HepG2 (cell line): ENCODE results near the gene HEMK1. TPM values are rescaled to one million over a fixed set of nuclear protein-coding genes. Genes with fewer than 3 reads are reported as not detected.

Source experiments
- HNRNPL ChIP-seq: fragments of 200-400 bp; formaldehyde crosslinking; IDR thresholded peaks from 2 replicates; pipeline ENCODE4 v1.6.1; 2017; ENCODE audit warnings: mild to moderate bottlenecking, low read depth, low read length
- MAFF ChIP-seq: IDR thresholded peaks from 2 replicates; pipeline ENCODE4 v1.6.1; 2011; ENCODE audit warnings: low read depth, low read length, improper control_type of control experiment
- RBM39 ChIP-seq: fragments of 200-400 bp; formaldehyde crosslinking; IDR thresholded peaks from one replicate; pipeline ENCODE4 v1.6.1; 2018; ENCODE audit warnings: antibody characterized with exemption, mild to moderate bottlenecking, low read depth, low read length; ENCODE audit not compliant: poor library complexity, severe bottlenecking
- YY1 ChIP-seq: IDR thresholded peaks from 2 replicates; pipeline ENCODE4 v1.6.1; 2011; ENCODE audit warnings: low read length, low read depth, moderate library complexity, mild to moderate bottlenecking; ENCODE audit not compliant: insufficient read depth, insufficient replicate concordance
- ZKSCAN1 ChIP-seq: fragments of 150-350 bp; IDR thresholded peaks from 2 replicates; pipeline ENCODE4 v1.6.1; 2014; ENCODE audit warnings: low read length
- ZNF20 ChIP-seq: sonication (generic); formaldehyde crosslinking; IDR thresholded peaks from 2 replicates; pipeline ENCODE4 v1.4.0; 2020; ENCODE audit warnings: mild to moderate bottlenecking, moderate library complexity, missing genetic modification reagents
- ZNF224 ChIP-seq: sonication (generic); formaldehyde crosslinking; IDR thresholded peaks from 2 replicates; pipeline ENCODE4 v1.5.0; 2020; ENCODE audit warnings: mild to moderate bottlenecking, missing genetic modification reagents
- ZNF382 ChIP-seq: sonication (generic); formaldehyde crosslinking; IDR thresholded peaks from 2 replicates; pipeline ENCODE4 v1.5.0; 2020; ENCODE audit warnings: missing genetic modification reagents, mild to moderate bottlenecking, borderline replicate concordance
- ZNF749 ChIP-seq: sonication (generic); formaldehyde crosslinking; IDR thresholded peaks from 2 replicates; pipeline ENCODE4 v1.8.0; 2022; ENCODE audit warnings: mild to moderate bottlenecking, missing genetic modification reagents, moderate library complexity, borderline replicate concordance
- ZNF766 ChIP-seq: sonication (generic); formaldehyde crosslinking; IDR thresholded peaks from 2 replicates; pipeline ENCODE4 v1.5.0; 2020; ENCODE audit warnings: missing genetic modification reagents, borderline replicate concordance
- polyA plus RNA-seq, 8 experiments: library from polyadenylated mRNA; depleted of rRNA in 3 of 8; stranded (reverse) in 7 of 8; unstranded in 1 of 8; fragments of >200 nt; fragmentation: Illumina TruSeq in 4 of 8; extraction: Trizol in 4 of 8; gene quantifications; 2 replicates each; pipeline versions ENCODE4 v1.2.1 to v1.2.3, GENCODE V29; 2011 to 2016; ENCODE audit warnings: low read depth in 4 of 8, missing spikeins in 1 of 8, mixed read lengths in 1 of 8; ENCODE audit not compliant: insufficient read depth in 1 of 8
- total RNA-seq, 5 experiments: library from RNA; depleted of rRNA; stranded (reverse); fragments of >200 nt; fragmentation: Illumina TruSeq; extraction: Trizol; gene quantifications; 2 replicates each; pipeline ENCODE4 v1.2.3, GENCODE V29; 2016; ENCODE audit warnings: low read depth in 1 of 5
- TF ChIP-seq, protein P1 (sequence below): sonication (generic); formaldehyde crosslinking; IDR thresholded peaks from 2 replicates; pipeline ENCODE4 v1.8.0; 2022; ENCODE audit warnings: mild to moderate bottlenecking, missing genetic modification reagents, moderate library complexity
- TF ChIP-seq, protein P2 (sequence below): sonication (generic); formaldehyde crosslinking; IDR thresholded peaks from 2 replicates; pipeline ENCODE4 v1.4.0; 2020; ENCODE audit warnings: mild to moderate bottlenecking, missing genetic modification reagents
- TF ChIP-seq, protein P3 (sequence below): sonication (generic); formaldehyde crosslinking; IDR thresholded peaks from 2 replicates; pipeline ENCODE4 v1.9.0; 2021; ENCODE audit warnings: mild to moderate bottlenecking, missing genetic modification reagents
- TF ChIP-seq, protein P4 (sequence below): sonication (generic); formaldehyde crosslinking; IDR thresholded peaks from 2 replicates; pipeline ENCODE4 v1.4.0; 2020; ENCODE audit warnings: mild to moderate bottlenecking, missing genetic modification reagents
- TF ChIP-seq, protein P5 (sequence below): sonication (generic); formaldehyde crosslinking; IDR thresholded peaks from 2 replicates; pipeline ENCODE4 v1.5.1; 2020; ENCODE audit warnings: missing genetic modification reagents, mild to moderate bottlenecking, borderline replicate concordance

HEMK1 gene
- total and polyA plus RNA-seq, 2 of the 13 experiments (the other 11 are each of a cell fraction or from before 2014, with no cell fraction given) = 9.8 to 12.6 TPM

DNA sequence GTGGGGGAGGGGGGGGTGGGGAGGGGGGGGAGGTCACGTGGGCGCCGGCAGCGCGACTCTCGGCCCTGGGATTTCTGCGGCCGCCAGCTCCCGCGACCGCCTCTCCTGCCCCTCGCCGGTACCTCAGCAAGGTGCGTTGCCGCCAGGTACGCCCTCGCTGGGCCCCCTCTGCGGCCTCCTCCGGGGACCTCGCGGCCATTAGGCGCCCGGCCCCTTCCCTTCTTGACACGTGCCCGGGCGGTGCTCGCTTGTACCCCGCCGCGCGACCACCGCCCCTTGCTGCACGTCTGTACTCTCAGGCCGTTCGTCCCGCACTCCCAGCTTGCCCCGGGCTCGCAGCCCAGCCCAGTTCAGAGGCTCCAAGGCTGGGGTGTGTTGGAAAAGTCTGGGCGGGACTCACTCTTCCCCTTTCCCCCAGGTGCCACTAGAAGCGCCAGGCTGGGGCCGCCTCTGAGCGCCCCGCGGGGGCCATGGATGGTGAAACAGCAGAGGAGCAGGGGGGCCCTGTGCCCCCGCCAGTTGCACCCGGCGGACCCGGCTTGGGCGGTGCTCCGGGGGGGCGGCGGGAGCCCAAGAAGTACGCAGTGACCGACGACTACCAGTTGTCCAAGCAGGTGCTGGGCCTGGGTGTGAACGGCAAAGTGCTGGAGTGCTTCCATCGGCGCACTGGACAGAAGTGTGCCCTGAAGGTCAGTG, 47.9 kb downstream of the HEMK1 start, which contains the start of gene MAPKAPK3 (continued):
- no peak for TF ChIP-seq RBM39
- TF ChIP-seq ZNF224 = no peak
- TF ChIP-seq, protein P1, sequence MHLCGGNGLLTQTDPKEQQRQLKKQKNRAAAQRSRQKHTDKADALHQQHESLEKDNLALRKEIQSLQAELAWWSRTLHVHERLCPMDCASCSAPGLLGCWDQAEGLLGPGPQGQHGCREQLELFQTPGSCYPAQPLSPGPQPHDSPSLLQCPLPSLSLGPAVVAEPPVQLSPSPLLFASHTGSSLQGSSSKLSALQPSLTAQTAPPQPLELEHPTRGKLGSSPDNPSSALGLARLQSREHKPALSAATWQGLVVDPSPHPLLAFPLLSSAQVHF = peak; percentile 58; the same call in 1 of the 2 replicates
- TF ChIP-seq ZKSCAN1 = no peak
- peak; percentile 60 for TF ChIP-seq YY1
- TF ChIP-seq, protein P2, sequence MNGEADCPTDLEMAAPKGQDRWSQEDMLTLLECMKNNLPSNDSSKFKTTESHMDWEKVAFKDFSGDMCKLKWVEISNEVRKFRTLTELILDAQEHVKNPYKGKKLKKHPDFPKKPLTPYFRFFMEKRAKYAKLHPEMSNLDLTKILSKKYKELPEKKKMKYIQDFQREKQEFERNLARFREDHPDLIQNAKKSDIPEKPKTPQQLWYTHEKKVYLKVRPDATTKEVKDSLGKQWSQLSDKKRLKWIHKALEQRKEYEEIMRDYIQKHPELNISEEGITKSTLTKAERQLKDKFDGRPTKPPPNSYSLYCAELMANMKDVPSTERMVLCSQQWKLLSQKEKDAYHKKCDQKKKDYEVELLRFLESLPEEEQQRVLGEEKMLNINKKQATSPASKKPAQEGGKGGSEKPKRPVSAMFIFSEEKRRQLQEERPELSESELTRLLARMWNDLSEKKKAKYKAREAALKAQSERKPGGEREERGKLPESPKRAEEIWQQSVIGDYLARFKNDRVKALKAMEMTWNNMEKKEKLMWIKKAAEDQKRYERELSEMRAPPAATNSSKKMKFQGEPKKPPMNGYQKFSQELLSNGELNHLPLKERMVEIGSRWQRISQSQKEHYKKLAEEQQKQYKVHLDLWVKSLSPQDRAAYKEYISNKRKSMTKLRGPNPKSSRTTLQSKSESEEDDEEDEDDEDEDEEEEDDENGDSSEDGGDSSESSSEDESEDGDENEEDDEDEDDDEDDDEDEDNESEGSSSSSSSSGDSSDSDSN (CRISPR knock-in tag) = peak; percentile 76
- no peak for TF ChIP-seq MAFF
- TF ChIP-seq, protein P3, sequence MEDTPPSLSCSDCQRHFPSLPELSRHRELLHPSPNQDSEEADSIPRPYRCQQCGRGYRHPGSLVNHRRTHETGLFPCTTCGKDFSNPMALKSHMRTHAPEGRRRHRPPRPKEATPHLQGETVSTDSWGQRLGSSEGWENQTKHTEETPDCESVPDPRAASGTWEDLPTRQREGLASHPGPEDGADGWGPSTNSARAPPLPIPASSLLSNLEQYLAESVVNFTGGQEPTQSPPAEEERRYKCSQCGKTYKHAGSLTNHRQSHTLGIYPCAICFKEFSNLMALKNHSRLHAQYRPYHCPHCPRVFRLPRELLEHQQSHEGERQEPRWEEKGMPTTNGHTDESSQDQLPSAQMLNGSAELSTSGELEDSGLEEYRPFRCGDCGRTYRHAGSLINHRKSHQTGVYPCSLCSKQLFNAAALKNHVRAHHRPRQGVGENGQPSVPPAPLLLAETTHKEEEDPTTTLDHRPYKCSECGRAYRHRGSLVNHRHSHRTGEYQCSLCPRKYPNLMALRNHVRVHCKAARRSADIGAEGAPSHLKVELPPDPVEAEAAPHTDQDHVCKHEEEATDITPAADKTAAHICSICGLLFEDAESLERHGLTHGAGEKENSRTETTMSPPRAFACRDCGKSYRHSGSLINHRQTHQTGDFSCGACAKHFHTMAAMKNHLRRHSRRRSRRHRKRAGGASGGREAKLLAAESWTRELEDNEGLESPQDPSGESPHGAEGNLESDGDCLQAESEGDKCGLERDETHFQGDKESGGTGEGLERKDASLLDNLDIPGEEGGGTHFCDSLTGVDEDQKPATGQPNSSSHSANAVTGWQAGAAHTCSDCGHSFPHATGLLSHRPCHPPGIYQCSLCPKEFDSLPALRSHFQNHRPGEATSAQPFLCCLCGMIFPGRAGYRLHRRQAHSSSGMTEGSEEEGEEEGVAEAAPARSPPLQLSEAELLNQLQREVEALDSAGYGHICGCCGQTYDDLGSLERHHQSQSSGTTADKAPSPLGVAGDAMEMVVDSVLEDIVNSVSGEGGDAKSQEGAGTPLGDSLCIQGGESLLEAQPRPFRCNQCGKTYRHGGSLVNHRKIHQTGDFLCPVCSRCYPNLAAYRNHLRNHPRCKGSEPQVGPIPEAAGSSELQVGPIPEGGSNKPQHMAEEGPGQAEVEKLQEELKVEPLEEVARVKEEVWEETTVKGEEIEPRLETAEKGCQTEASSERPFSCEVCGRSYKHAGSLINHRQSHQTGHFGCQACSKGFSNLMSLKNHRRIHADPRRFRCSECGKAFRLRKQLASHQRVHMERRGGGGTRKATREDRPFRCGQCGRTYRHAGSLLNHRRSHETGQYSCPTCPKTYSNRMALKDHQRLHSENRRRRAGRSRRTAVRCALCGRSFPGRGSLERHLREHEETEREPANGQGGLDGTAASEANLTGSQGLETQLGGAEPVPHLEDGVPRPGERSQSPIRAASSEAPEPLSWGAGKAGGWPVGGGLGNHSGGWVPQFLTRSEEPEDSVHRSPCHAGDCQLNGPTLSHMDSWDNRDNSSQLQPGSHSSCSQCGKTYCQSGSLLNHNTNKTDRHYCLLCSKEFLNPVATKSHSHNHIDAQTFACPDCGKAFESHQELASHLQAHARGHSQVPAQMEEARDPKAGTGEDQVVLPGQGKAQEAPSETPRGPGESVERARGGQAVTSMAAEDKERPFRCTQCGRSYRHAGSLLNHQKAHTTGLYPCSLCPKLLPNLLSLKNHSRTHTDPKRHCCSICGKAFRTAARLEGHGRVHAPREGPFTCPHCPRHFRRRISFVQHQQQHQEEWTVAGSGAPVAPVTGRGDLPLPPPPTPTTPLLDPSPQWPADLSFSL (CRISPR knock-in tag) = no peak
- TF ChIP-seq, protein P4, sequence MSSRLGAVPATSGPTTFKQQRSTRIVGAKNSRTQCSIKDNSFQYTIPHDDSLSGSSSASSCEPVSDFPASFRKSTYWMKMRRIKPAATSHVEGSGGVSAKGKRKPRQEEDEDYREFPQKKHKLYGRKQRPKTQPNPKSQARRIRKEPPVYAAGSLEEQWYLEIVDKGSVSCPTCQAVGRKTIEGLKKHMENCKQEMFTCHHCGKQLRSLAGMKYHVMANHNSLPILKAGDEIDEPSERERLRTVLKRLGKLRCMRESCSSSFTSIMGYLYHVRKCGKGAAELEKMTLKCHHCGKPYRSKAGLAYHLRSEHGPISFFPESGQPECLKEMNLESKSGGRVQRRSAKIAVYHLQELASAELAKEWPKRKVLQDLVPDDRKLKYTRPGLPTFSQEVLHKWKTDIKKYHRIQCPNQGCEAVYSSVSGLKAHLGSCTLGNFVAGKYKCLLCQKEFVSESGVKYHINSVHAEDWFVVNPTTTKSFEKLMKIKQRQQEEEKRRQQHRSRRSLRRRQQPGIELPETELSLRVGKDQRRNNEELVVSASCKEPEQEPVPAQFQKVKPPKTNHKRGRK (CRISPR knock-in tag) = no peak
- TF ChIP-seq ZNF20 = 0 out of 2 replicates have a peak, but pooled peaks have one; percentile 23
- 0 out of 2 replicates have a peak, but pooled peaks have one; percentile 48 for TF ChIP-seq HNRNPL
- TF ChIP-seq ZNF766 (CRISPR knock-in tag) = peak; percentile 54; the same call in 1 of the 2 replicates
- TF ChIP-seq, protein P5, sequence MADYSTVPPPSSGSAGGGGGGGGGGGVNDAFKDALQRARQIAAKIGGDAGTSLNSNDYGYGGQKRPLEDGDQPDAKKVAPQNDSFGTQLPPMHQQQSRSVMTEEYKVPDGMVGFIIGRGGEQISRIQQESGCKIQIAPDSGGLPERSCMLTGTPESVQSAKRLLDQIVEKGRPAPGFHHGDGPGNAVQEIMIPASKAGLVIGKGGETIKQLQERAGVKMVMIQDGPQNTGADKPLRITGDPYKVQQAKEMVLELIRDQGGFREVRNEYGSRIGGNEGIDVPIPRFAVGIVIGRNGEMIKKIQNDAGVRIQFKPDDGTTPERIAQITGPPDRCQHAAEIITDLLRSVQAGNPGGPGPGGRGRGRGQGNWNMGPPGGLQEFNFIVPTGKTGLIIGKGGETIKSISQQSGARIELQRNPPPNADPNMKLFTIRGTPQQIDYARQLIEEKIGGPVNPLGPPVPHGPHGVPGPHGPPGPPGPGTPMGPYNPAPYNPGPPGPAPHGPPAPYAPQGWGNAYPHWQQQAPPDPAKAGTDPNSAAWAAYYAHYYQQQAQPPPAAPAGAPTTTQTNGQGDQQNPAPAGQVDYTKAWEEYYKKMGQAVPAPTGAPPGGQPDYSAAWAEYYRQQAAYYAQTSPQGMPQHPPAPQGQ = no peak
- no peak; the same call in 1 of the 2 replicates for TF ChIP-seq ZNF749
- TF ChIP-seq ZNF382 (CRISPR knock-in tag) = no peak
